Mucosa of gallbladder (tissue), 1 donor: Measurements from ENCODE around the gene IL18R1. TPM values are rescaled to one million over a fixed set of nuclear protein-coding genes. Genes with fewer than 3 reads are reported as not detected.

ENCODE experiments used
- DNase-seq: peaks from one replicate; pipeline ENCODE4 v3.0.0-alpha.2; 2020; ENCODE audit warnings: low spot score
- total RNA-seq: library from RNA; stranded (reverse); gene quantifications from one replicate; pipeline ENCODE4 v1.2.1, GENCODE V29; 2021
- donor health status: DM: no; HTN: no; CAD: no.

The IL18R1 gene
- total RNA-seq, 1 donor from 2014 or later, result 6.2 TPM

DNA sequence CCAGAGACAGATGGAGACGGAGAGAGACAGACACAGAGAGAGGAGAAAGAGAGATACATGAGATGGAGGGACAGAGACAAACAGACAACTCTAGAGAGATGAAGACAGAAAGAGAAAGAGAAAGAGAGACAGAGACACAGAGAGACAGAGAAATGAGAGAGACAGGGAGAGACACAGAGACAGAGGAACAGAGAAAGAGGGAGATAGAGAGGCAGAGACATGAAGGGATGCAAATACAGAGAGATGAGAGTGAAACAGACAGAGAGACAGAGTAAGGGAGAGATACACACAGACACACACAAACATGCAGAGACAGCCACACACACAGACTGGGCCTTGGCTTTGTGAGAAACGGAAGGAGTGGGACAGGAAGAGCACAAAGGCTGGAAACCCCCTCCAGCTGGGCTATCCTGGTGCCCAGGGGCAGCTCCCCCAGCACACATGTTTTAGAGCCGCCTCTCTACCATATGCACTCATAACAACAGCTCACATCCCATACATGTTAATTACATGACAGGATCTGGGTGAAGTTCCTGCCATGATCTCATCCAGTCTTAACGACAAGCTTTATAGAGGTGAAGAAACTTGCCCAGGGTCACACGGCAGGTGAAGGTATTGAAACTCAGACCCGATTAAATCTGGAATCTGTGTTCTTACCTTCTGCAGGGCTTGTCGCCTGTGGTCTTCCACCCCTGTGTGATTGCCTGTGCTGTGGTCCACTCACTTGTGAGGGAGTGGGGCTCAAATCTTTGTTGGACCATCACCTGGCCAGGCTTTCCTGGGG, 32.4 kb downstream of the IL18R1 start:
- no peak for DNase-seq

DNA sequence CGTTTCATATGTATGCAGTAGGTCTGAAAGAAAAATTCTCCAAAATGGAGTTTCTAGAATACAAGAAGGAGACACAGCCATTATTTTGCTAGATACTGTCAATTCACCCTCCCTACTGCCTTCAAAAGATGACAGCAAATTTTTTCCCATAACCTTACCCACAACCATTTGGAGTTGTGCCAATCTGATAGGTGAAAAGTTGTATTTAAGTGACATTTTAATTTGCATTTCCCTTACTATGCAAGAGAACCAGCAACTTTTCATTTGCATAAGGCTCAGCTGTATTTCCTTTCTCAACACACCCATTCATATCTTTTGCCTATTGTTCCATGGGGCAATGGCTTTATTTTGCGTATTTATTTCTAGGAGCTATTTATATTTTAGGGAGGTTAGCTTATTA, 36.0 kb downstream of the IL18R1 start:
- DNase-seq, result no peak

DNA sequence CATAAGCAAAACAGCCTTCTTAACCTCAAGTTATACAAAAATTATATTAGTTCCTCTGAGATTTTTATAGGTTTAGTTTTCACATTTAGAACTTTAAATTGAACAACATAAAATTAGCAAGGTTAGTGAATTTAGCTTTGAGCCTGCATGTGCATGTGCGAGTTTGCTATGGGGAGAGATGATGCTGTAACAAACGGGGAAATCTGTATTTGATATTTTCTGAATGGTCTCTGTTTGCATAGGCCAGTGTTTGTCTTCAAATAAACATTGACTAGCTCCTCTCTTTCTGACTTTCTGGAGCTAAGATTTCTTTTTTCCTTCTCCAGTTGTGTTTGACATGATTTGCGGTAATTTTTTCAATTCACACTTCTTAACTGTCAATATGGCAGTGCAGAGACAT, 36.5 kb downstream of the IL18R1 start:
- DNase-seq, result no peak

GRCh38 chr2:102392942-102393341, 37.3 kb downstream of the IL18R1 start:
- no peak for DNase-seq

- no peak for DNase-seq
These were observed 40.4 kb downstream of the IL18R1 start for GRCh38 chr2:102396012-102396411.

GRCh38 chr2:102397209-102397608, 41.6 kb downstream of the IL18R1 start:
- DNase-seq, result no peak

- no peak for DNase-seq
These were observed 44.0 kb downstream of the IL18R1 start for GRCh38 chr2:102399499-102400141.

- DNase-seq, result no peak
These were observed 45.9 kb downstream of the IL18R1 start for GRCh38 chr2:102401456-102401855.

DNA sequence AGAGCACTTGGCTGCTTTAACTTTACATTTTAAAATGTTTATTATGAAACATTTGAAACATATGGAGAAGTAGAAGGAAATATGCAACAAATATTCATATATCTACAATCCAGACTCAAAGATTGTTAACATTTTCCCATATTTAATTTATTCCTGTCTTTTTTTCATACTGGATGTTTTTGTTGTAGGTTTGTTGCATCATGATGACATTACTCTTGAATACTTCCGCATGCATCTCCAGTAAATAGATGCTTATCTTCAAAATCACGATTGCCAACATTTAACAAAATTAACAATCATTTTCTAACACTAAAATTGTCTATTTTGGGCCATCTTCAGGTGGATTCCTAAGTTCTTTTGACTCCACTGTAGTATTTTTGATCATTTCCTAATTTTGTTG, 46.3 kb downstream of the IL18R1 start:
- no peak for DNase-seq

GRCh38 chr2:102410952-102411351, 55.4 kb downstream of the IL18R1 start:
- no peak for DNase-seq

DNA sequence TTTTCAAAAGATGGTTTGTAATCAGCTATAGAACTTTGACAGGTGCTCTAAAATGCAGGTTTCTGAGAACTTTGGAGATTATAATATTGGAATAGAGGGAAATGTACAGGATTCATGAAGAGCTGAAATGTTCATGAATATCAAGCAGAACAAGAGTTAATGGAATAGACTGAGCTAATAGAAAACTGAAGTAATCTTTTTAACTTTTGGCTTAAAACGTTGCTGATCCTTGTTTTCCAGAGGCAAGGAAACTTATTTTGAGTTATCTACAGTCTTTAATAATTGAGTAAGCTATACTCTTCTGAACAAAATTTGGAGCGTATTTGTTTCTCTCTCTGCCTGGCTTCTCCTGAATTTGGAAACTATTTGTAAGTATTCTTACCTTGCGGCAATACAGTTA, 56.6 kb downstream of the IL18R1 start:
- no peak for DNase-seq

- no peak for DNase-seq
These were observed 62.4 kb downstream of the IL18R1 start for GRCh38 chr2:102417946-102418345.

- DNase-seq, result no peak
These were observed 62.9 kb downstream of the IL18R1 start for GRCh38 chr2:102418421-102418961.

DNA sequence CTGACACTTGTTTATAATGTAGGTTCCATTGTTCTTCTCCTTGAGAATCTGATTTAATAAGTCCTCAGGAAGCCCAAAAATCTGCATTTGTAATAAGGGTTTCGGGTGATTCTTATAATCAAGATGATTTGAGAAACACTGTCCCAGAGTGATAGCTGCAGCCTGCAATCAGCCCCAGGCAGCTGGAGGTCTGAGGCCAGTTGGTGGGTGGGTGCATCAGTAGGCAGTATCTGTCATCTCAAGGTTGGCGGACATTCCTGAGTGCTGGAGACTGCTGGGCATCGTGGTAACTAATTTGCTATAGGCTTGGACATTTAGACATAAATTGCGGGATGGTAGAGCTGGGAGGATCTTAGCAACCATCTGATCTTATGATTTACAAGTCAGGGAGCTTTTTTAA, 64.7 kb downstream of the IL18R1 start:
- DNase-seq, result no peak

- DNase-seq, result no peak
These were observed 66.5 kb downstream of the IL18R1 start for GRCh38 chr2:102421890-102422759.

DNA sequence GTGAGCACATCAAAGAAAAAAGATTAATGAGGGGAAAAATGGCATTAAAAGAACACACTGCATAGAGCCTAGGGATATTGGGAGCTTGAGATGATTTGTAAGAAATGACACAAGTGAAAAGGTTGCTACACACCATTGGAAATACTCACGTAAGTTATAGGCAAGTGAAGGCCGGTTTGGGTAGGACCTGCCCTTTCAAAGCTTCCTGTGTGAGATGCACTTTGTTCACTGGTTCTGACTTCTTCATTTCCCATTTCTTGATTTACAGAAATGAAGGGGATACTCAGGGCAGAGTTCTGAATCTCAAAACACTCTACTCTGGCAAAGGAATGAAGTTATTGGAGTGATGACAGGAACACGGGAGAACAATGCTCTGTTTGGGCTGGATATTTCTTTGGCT, 67.3 kb downstream of the IL18R1 start, which contains the start of gene IL18RAP:
IL18RAP (plus strand) TSS at position 251 of the 400 bp plus-strand sequence; CDS start at position 369, 118 bp downstream.
- no peak for DNase-seq

- no peak for DNase-seq
These were observed 67.8 kb downstream of the IL18R1 start for GRCh38 chr2:102423368-102423767.

GRCh38 chr2:102424754-102425153, 69.2 kb downstream of the IL18R1 start:
- DNase-seq, result no peak

DNA sequence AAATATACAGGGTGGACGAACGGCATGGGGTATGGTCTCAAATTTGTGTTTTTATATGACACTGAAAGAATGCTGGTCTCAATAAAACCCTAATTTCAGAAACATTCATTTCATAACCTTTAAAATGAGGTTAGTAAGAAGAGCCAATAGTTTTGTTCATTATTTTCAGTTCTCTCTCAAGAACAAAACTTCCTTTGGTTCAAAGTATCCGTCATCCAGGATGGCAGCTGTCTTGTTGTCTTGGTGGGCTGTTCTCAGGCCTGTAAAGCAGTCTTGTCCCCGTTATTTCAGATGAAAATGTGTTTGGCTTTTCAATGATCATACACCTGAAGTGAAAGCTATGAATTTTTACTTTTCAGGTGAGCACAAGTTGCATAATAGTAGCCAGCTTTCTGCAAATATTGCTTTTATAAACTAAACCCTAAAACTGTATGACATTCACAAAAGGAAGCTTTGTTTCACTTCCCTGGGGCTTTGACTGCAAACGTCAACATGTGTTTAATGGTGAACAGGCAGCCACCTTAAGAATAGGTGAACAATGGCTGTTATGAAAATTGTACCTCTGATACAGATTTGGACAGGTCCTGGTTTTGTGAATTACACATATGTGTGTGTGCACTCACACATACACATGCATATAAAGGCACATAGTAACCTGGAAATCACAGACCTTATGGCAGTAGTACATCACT, 70.0 kb downstream of the IL18R1 start:
- DNase-seq, result no peak

DNA sequence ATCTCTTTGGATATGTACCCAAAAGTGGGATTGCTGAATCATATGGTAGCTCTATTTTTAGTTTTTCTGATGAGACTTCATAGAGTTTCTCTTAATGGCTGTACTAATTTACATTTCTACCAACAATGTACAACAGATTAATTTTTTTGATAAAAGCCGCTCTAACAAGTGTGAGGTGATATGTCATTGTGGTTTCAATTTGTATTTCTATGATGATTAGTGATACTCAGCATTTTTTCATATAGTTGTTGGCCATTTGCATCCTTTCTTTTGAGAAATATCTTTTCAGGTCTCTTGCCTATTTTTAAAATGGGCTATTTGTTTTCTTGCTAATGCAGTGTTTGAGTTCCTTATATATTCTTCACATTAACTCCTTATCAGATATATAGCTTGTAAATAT, 71.7 kb downstream of the IL18R1 start:
- DNase-seq, result no peak

DNA sequence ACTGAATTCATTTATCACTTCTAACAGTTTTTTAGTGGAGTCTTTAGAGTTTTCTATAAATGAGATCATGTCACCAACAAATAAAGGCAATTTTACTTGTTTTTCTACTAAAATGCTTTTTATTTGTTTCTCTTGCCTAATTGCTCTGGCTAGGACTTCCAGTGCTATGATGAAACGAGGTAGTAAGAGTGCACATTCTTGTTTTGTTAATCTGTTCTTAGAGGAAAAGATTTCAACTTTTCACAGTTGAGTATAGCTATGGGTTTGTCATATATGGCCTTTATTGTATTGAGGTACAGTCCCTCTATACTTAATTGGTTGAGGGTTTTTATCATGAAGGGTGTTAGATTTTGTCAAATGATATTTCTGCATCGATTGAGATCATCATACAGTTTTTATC, 73.0 kb downstream of the IL18R1 start:
- no peak for DNase-seq

DNA sequence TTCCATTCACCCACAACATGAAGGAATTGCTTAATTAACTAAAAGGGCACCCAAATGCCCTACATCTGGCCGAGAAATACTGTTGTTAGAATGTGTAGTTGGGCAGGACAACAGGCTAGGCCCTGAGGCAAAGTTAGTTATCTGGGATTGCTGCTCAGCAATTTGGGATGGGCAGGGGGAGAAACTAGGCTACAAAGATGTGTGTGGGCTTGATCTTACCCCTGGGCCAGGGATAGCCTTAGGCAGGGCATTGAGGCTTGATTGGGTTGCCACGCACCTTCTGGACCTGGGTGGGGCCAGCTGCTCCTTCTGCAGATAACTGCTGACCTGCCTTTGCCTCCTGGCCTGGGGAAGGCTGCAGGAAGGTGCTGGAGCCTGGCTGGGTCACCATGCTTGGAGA, 76.8 kb downstream of the IL18R1 start:
- DNase-seq, result no peak
